ENCODE data around the gene JAM2. TPM values are rescaled to one million over a fixed set of nuclear protein-coding genes. Genes with fewer than 3 reads are reported as not detected.
A peak's percentile ranks its signal among the peaks of the same experiment; 100 is the strongest.
"Not testable (repeated sequence)": the region's sequence is repeated elsewhere in the genome, so short reads cannot be mapped to it uniquely, and the experiment has no call there.

The JAM2 gene
- total RNA-seq, 4 donors from 2014 or later: 24.9 to 59.5 (median 38.2) TPM

DNA sequence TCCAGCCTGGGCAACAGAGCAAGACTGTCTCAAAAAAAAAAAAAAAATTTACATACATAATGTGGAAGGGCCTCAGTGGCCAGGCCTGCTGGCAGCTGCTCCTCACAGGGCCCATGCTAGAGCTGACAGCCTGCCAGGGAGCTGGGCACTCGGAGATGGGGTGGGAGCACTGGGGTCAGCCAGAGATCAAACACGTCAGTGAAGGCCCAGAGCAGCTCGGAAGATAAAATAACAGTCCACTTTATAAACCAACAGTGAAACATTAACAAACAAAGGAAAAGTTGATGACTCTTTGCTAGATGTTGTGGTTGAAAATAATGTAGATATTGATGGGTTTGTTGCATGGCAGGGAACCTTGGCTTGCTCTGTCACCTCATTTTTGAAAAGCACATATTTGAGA, 52.9 kb downstream of the JAM2 start:
- Histone ChIP-seq H3K36me3 (peaks cover 0 to 51% of the 10 kb centered on the region in 2 donors), H3K9me3 (no peaks in the 10 kb centered on the region), H3K4me1 (peaks cover 0 to 20% (median 11%) of the 10 kb centered on the region in 3 donors), H3K27me3 (no peaks in the 10 kb centered on the region), H3K27ac (no peak overlapping the region), H3K4me3 (no peak overlapping the region)
- no peak for TF ChIP-seq EP300 (IDR thresholded peaks at IDR 0.05)
- TF ChIP-seq, protein P1, sequence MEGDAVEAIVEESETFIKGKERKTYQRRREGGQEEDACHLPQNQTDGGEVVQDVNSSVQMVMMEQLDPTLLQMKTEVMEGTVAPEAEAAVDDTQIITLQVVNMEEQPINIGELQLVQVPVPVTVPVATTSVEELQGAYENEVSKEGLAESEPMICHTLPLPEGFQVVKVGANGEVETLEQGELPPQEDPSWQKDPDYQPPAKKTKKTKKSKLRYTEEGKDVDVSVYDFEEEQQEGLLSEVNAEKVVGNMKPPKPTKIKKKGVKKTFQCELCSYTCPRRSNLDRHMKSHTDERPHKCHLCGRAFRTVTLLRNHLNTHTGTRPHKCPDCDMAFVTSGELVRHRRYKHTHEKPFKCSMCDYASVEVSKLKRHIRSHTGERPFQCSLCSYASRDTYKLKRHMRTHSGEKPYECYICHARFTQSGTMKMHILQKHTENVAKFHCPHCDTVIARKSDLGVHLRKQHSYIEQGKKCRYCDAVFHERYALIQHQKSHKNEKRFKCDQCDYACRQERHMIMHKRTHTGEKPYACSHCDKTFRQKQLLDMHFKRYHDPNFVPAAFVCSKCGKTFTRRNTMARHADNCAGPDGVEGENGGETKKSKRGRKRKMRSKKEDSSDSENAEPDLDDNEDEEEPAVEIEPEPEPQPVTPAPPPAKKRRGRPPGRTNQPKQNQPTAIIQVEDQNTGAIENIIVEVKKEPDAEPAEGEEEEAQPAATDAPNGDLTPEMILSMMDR (IDR thresholded peaks at IDR 0.05): no peak
- TF ChIP-seq POLR2AphosphoS5 (IDR thresholded peaks at IDR 0.05): no peak
- TF ChIP-seq POLR2A (IDR thresholded peaks at IDR 0.05): no peak
- 50 to 61% methylated on average over 2 to 3 of the region's 3 CpGs for WGBS, 2 donors (ENCODE audit: low coverage in 1 of 2)
- no peak for ATAC-seq

DNA sequence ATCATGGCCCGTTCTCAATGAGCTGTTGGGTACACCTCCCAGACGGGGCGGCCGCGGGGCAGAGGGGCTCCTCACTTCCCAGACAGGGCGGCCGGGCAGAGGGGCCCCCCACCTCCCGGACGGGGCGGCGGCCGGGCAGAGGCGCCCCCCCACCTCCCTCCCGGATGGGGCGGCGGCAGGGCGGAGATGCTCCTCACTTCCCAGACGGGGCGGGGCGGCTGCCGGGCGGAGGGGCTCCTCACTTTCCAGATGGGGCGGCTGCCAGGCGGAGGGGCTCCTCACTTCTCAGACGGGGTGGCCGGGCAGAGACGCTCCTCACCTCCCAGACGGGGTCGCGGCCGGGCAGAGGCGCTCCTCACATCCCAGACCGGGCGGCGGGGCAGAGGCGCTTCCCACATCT, 56.4 kb downstream of the JAM2 start:
- not testable (repeated sequence) for H3K27ac ChIP-seq, ATAC-seq, H3K9me3 ChIP-seq, H3K27me3 ChIP-seq, H3K4me3 ChIP-seq, H3K4me1 ChIP-seq
- 100% methylated on average over 1 of the region's 36 CpGs; no CpG with 5 or more reads in 1 of the 2 donors for WGBS, 2 donors (ENCODE audit: low coverage in 1 of 2)
- peaks cover 0 to 74% of the 10 kb centered on the region in 2 donors for H3K36me3 ChIP-seq

DNA sequence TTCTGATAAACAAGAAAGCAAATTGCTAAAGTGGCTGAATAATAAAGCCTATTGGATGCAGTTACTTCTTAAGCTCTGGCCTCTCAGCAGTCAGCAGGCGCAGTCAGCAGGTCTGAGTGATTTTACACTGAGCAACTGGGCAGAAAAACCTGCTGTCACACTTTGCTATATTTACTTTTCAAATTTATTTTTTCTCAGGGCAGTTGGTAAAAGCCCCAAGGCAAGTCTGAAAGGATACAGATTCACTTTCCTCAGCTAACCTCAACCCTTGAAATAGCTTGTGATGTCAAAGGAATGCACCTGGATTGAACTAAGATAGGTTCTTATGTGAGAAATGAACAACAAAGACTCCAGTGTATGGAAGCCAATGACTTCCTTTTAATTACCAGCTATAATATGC, 61.7 kb downstream of the JAM2 start:
- H3K36me3 ChIP-seq: peaks cover 0 to 66% of the 10 kb centered on the region in 2 donors
- no peak for ATAC-seq
- no peak for TF ChIP-seq POLR2A (IDR thresholded peaks at IDR 0.05)
- TF ChIP-seq POLR2AphosphoS5 (IDR thresholded peaks at IDR 0.05): no peak
- TF ChIP-seq, protein P1 (IDR thresholded peaks at IDR 0.05): no peak
- TF ChIP-seq EP300 (IDR thresholded peaks at IDR 0.05): no peak
- no peaks in the 10 kb centered on the region for H3K9me3 ChIP-seq
- WGBS, 2 donors (ENCODE audit: low coverage in 1 of 2): 83 to 100% methylated on average over 1 of the region's 1 CpG
- H3K4me3 ChIP-seq: no peak overlapping the region
- H3K27me3 ChIP-seq: no peaks in the 10 kb centered on the region
- H3K4me1 ChIP-seq: no peaks in the 10 kb centered on the region
- no peak overlapping the region for H3K27ac ChIP-seq

DNA sequence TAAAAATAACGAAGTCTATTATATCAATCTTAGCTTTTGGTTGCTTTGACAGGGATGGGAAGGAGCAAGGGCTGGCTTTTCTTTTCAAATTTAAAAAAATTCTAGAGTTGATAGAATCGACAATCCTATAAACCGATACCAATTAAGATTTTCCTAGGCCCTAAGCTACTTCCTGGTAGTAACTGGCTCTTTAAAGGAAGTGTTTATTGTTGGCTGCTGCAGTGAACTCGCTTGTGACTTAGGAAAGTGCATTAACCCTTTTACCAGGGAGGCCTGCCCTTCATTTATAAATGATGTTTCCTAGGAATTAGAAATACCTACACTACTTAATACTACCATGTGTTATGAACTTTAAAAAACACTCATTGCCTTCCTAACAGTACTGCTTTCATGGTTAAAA, 62.5 kb downstream of the JAM2 start:
- WGBS, 2 donors (ENCODE audit: low coverage in 1 of 2): 69 to 76% methylated on average over 4 of the region's 4 CpGs
- Histone ChIP-seq H3K27ac (peak overlapping the region in 2 of 4 donors; percentile 15 to 30), H3K27me3 (no peaks in the 10 kb centered on the region), H3K9me3 (no peaks in the 10 kb centered on the region), H3K4me1 (no peaks in the 10 kb centered on the region), H3K36me3 (peaks cover 0 to 68% of the 10 kb centered on the region in 2 donors), H3K4me3 (no peak overlapping the region)
- ATAC-seq: no peak
- no peak for TF ChIP-seq EP300 (IDR thresholded peaks at IDR 0.05)
- TF ChIP-seq POLR2A (IDR thresholded peaks at IDR 0.05): no peak
- TF ChIP-seq, protein P1 (IDR thresholded peaks at IDR 0.05): no peak
- TF ChIP-seq POLR2AphosphoS5 (IDR thresholded peaks at IDR 0.05): no peak

DNA sequence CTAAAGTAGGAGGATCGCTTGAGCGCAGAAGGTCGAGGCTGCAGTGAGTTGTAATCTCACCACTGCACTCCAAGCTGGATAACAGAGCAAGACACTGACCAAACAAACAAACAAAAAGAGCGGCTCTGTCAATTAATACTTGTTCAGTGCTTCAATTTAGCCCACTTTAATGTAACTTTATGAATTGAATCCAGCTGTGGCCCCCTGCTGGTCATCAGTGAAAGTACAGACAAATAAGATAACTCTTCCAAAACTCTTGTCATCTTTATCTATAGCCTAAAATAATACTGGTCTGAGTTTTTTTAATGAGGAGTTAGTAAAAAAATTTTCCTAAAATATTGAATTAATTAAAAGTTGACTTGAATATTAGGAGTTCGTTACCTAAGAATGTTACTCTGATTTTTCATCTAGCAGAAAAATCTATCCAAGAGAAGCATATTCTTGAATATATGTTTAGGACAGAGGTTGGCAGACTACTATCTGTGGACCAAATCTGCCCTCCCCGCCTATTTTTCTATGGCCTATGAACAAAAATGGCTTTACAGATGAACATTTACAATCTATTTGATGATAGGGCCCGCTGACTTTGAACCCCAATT, 69.5 kb downstream of the JAM2 start:
- Histone ChIP-seq H3K4me3 (no peak overlapping the region), H3K9me3 (no peaks in the 10 kb centered on the region), H3K27me3 (no peaks in the 10 kb centered on the region), H3K27ac (no peak overlapping the region), H3K4me1 (peaks cover 0 to 5% (median 0%) of the 10 kb centered on the region in 3 donors), H3K36me3 (peaks cover 0 to 61% of the 10 kb centered on the region in 2 donors)
- ATAC-seq: no peak
- TF ChIP-seq EP300 (IDR thresholded peaks at IDR 0.05) (no peak), POLR2A (IDR thresholded peaks at IDR 0.05) (no peak), POLR2AphosphoS5 (IDR thresholded peaks at IDR 0.05) (no peak)
- TF ChIP-seq, protein P1 (IDR thresholded peaks at IDR 0.05): peak; percentile 77 to 87 (median 86)
- 52 to 65% methylated on average over 7 of the region's 7 CpGs for WGBS, 2 donors (ENCODE audit: low coverage in 1 of 2)

All from gastroesophageal sphincter (tissue), 4 donors.